CD4-positive, alpha-beta memory T cell (primary cell): ENCODE data around the gene NOP58. TPM values are rescaled to one million over a fixed set of nuclear protein-coding genes. Genes with fewer than 3 reads are reported as not detected.
"Not testable (repeated sequence)": the region's sequence is repeated elsewhere in the genome, so short reads cannot be mapped to it uniquely, and the experiment has no call there.

Experiments used
- CTCF ChIA-PET: fragments of 350-600 bp; sonication (Branson Sonifier 250); formaldehyde crosslinking; loops from one replicate; lab custom pipeline; 2021; ENCODE audit warnings: inconsistent platforms; ENCODE audit not compliant: partially characterized antibody; lab: Charles Lee
- POLR2A ChIA-PET: fragments of 350-600 bp; sonication (Branson Sonifier 250); formaldehyde crosslinking; loops from one replicate; lab custom pipeline; 2021; ENCODE audit not compliant: partially characterized antibody; lab: Charles Lee
- DNase-seq, 5 donors: peaks; one replicate each; pipeline versions ENCODE4 v3.0.0 to v3.0.0-alpha.2; 2020 to 2022; ENCODE audit warnings: mixed read lengths in 1 of 5
- H3K27ac ChIP-seq: one replicate; pipeline ENCODE4 v1.7.0; 2013; ENCODE audit warnings: low read depth, low read length
- H3K27me3 ChIP-seq: 2 replicates; pipeline ENCODE4 v1.7.0; 2013; ENCODE audit warnings: mild to moderate bottlenecking, low read length, moderate library complexity; ENCODE audit not compliant: insufficient read depth
- H3K36me3 ChIP-seq: 2 replicates; pipeline ENCODE4 v1.7.0; 2013; ENCODE audit warnings: mild to moderate bottlenecking, low read length, moderate library complexity; ENCODE audit not compliant: insufficient read depth
- H3K4me1 ChIP-seq: 2 replicates; pipeline ENCODE4 v1.7.0; 2013; ENCODE audit warnings: mild to moderate bottlenecking, low read length, moderate library complexity; ENCODE audit not compliant: insufficient read depth
- H3K4me3 ChIP-seq, 2 donors: one replicate each; pipeline ENCODE4 v1.7.0; 2013; ENCODE audit warnings: low read length in 2 of 2, mild to moderate bottlenecking in 1 of 2
- H3K9me3 ChIP-seq, 2 donors: one replicate each; pipeline ENCODE4 v1.7.0; 2013; ENCODE audit warnings: low read length in 2 of 2, control low read depth in 1 of 2; ENCODE audit not compliant: control insufficient read depth in 1 of 2
- H3K27ac Mint-ChIP-seq, 7 donors: one replicate each; pipeline ENCODE4 v1.8.0; 2020 to 2021; ENCODE audit warnings: mixed read lengths in 7 of 7, mild to moderate bottlenecking in 6 of 7, inconsistent platforms in 3 of 7, moderate library complexity in 3 of 7
- H3K27me3 Mint-ChIP-seq, 2 donors: one replicate each; pipeline ENCODE4 v1.8.0; 2020 to 2021; ENCODE audit warnings: mixed read lengths in 2 of 2
- H3K36me3 Mint-ChIP-seq, 2 donors: one replicate each; pipeline ENCODE4 v1.8.0; 2020 to 2021; ENCODE audit warnings: mixed read lengths in 2 of 2, inconsistent platforms in 1 of 2, mild to moderate bottlenecking in 1 of 2
- H3K4me1 Mint-ChIP-seq, 4 donors: one replicate each; pipeline ENCODE4 v1.8.0; 2020 to 2021; ENCODE audit warnings: mixed read lengths in 4 of 4, mild to moderate bottlenecking in 1 of 4
- H3K4me3 Mint-ChIP-seq, 8 donors: one replicate each; pipeline ENCODE4 v1.8.0; 2020 to 2021; ENCODE audit warnings: mixed read lengths in 8 of 8, mild to moderate bottlenecking in 7 of 8, moderate library complexity in 6 of 8, inconsistent platforms in 3 of 8
- H3K9me3 Mint-ChIP-seq, 8 donors: one replicate each; pipeline ENCODE4 v1.8.0; 2020 to 2021; ENCODE audit warnings: mixed read lengths in 8 of 8, mild to moderate bottlenecking in 5 of 8, inconsistent platforms in 3 of 8, moderate library complexity in 1 of 8
- intact Hi-C: fragments of 100-400 bp; cut with micrococcal nuclease; formaldehyde crosslinking; loops from one replicate; pipeline ENCODE4 v1.15.1; 2023
- polyA plus RNA-seq, 2 donors: library from polyadenylated mRNA; unstranded; fragments of 300-500 nt; fragmentation: Illumina TruSeq; gene quantifications; one replicate each; pipeline ENCODE4 v1.2.3, GENCODE V29; 2021
- total RNA-seq, 2 experiments: library from RNA; stranded (reverse); gene quantifications; one replicate each; pipeline ENCODE4 v1.2.3, GENCODE V29; 2021

The NOP58 gene
- total and polyA plus RNA-seq, 4 experiments from 2014 or later: 90.6 to 123 (median 108) TPM

GRCh38 chr2:202276078-202276720 is 10.6 kb downstream of the NOP58 start:
- H3K36me3 ChIP-seq: peaks cover 33% of the 10 kb centered on the region
- H3K9me3 Mint-ChIP-seq, H3K27me3 ChIP-seq, H3K27ac ChIP-seq, CTCF ChIA-PET, H3K4me3 Mint-ChIP-seq, H3K27me3 Mint-ChIP-seq, H3K9me3 ChIP-seq, DNase-seq, H3K4me3 ChIP-seq, intact Hi-C loops: not testable (repeated sequence)
- Mint-ChIP-seq H3K27ac (peak overlapping the region in 3 of 7 donors; percentile 53 to 64 (median 60)), H3K4me1 (peaks cover 18 to 47% (median 30%) of the 10 kb centered on the region in 4 donors), H3K36me3 (peaks cover 13 to 54% of the 10 kb centered on the region in 2 donors)
- peaks cover 38% of the 10 kb centered on the region for H3K4me1 ChIP-seq
- POLR2A ChIA-PET: interaction anchor here (1.9 kb wide), 1 partner anchor 9 kb away, joined by 8 read pairs; no protein-coding TSS in a partner anchor

GRCh38 chr2:202278036-202278760 is 12.6 kb downstream of the NOP58 start:
- Histone ChIP-seq H3K36me3 (peaks cover 47% of the 10 kb centered on the region), H3K4me1 (peaks cover 20% of the 10 kb centered on the region), H3K27ac (peak overlapping the region; percentile 10), H3K27me3 (no peaks in the 10 kb centered on the region), H3K4me3 (no peak overlapping the region), H3K9me3 (no peaks in the 10 kb centered on the region)
- POLR2A ChIA-PET: interaction anchor here (1.3 to 1.9 kb wide), 2 partner anchors 11 to 40 kb away, joined by 3 to 8 read pairs; partner anchors contain the start of gene SUMO1
- CTCF ChIA-PET: interaction anchor here (0.8 to 2.3 kb wide), 9 partner anchors 9 to 114 kb away, joined by 3 to 10 read pairs (median 3); no protein-coding TSS in a partner anchor
- Mint-ChIP-seq H3K36me3 (peaks cover 24 to 61% of the 10 kb centered on the region in 2 donors), H3K4me1 (peaks cover 9 to 27% (median 17%) of the 10 kb centered on the region in 4 donors), H3K4me3 (no peak overlapping the region), H3K9me3 (no peaks in the 10 kb centered on the region), H3K27me3 (no peaks in the 10 kb centered on the region), H3K27ac (peak overlapping the region in 4 of 7 donors; percentile 7 to 60 (median 30))
- intact Hi-C loops: no loop called here
- DNase-seq: no peak

DNA sequence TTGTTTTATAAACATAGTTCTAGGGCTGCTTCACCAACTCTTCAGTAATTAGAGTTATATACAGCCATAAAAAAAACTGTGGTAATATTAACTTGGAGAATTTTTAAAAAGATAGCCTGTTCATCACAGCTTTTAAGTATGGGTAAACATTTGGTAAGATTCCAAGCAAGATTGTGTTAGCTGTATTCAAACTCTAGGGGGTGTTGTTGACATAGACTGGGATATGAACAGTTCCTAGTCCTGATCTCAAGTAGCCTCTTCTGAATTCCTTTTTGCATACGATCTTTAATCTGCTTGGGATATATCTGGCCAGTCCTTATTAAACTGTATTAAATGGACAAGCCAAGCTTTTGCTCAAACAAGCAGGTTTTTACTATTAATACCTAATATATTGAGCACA is 13.4 kb downstream of the NOP58 start:
- POLR2A ChIA-PET: interaction anchor here (0.6 kb wide), 1 partner anchor 20 kb away, joined by 3 read pairs; no protein-coding TSS in a partner anchor
- Mint-ChIP-seq H3K4me3 (no peak overlapping the region), H3K4me1 (peaks cover 9 to 21% (median 16%) of the 10 kb centered on the region in 4 donors), H3K27me3 (no peaks in the 10 kb centered on the region), H3K27ac (peak overlapping the region in 1 of 7 donors; percentile 27), H3K9me3 (no peaks in the 10 kb centered on the region), H3K36me3 (peaks cover 24 to 60% of the 10 kb centered on the region in 2 donors)
- no peak for DNase-seq
- Histone ChIP-seq H3K9me3 (no peaks in the 10 kb centered on the region), H3K4me3 (no peak overlapping the region), H3K27ac (peak overlapping the region; percentile 10), H3K4me1 (peaks cover 13% of the 10 kb centered on the region), H3K27me3 (no peaks in the 10 kb centered on the region), H3K36me3 (peaks cover 53% of the 10 kb centered on the region)
- intact Hi-C loops: no loop called here
- CTCF ChIA-PET: interaction anchor here (0.8 to 2.3 kb wide), 7 partner anchors 8 to 113 kb away, joined by 3 to 10 read pairs (median 3); no protein-coding TSS in a partner anchor

GRCh38 chr2:202286595-202286994 is 21.0 kb downstream of the NOP58 start:
- POLR2A ChIA-PET: no interaction called here

DNA sequence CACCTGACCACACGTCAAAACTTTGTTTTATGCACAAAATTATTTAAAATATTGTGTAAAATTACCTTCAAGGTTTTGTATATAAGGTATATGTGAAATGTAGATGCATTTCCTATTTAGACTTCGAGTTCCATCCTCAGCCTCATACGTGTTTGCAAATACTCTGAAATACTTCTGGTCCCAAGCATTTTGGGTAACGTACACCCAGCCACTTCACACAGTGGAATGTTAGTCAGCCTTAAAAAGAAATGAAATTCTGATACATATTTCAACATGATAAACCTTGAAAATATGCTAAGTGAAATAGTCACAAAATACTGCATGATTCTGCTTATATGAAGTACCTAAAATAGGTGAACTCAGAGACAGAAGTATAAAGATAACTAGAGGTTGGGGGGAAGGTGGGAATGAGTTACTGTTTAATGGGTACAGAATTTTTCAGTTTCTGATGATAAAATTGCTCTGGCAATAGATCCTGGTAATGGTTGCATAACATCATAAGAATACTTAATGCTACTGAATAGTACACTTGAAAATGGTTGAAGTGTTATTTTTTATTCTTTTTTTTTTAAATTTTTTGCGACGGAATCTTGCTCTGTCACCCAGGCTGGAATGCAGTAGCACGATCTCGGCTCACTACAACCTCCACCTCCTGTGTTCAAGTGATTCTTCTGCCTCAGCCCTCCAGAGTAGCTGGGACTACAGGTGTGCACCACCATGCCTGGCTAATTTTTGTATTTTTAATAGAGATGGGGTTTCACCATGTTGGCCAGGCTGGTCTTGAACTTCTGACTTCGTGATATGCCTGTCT is 24.0 kb downstream of the NOP58 start:
- H3K9me3 ChIP-seq: no peaks in the 10 kb centered on the region
- intact Hi-C loops: no loop called here
- H3K27ac ChIP-seq: no peak overlapping the region
- Mint-ChIP-seq H3K27ac (peak overlapping the region in 1 of 7 donors; percentile 16), H3K27me3 (no peaks in the 10 kb centered on the region), H3K36me3 (peaks cover 41 to 78% of the 10 kb centered on the region in 2 donors), H3K4me3 (no peak overlapping the region), H3K4me1 (peaks cover 0 to 4% (median under 1%) of the 10 kb centered on the region in 4 donors), H3K9me3 (no peaks in the 10 kb centered on the region)
- peaks cover 75% of the 10 kb centered on the region for H3K36me3 ChIP-seq
- H3K4me1 ChIP-seq: no peaks in the 10 kb centered on the region
- DNase-seq: no peak
- ChIA-PET CTCF (interaction anchor here (0.6 kb wide), 1 partner anchor 25 kb away, joined by 3 read pairs; no protein-coding TSS in a partner anchor), POLR2A (no interaction called here)
- no peaks in the 10 kb centered on the region for H3K27me3 ChIP-seq
- H3K4me3 ChIP-seq: no peak overlapping the region

More at GRCh38 chr2:202286595-202286994, 21.0 kb downstream of the NOP58 start:
- Mint-ChIP-seq H3K36me3 (peaks cover 42 to 72% of the 10 kb centered on the region in 2 donors), H3K4me1 (peaks cover 0 to 3% (median under 1%) of the 10 kb centered on the region in 4 donors), H3K9me3 (no peaks in the 10 kb centered on the region), H3K27ac (peak overlapping the region in 1 of 7 donors; percentile 62), H3K4me3 (no peak overlapping the region), H3K27me3 (no peaks in the 10 kb centered on the region)
- no peak for DNase-seq
- intact Hi-C loops: no loop called here
- CTCF ChIA-PET: interaction anchor here (0.7 to 2.5 kb wide), 2 partner anchors 8 to 13 kb away, joined by 4 to 10 read pairs; no protein-coding TSS in a partner anchor
- Histone ChIP-seq H3K9me3 (no peaks in the 10 kb centered on the region), H3K27ac (no peak overlapping the region), H3K36me3 (peaks cover 75% of the 10 kb centered on the region), H3K27me3 (no peaks in the 10 kb centered on the region), H3K4me1 (no peaks in the 10 kb centered on the region), H3K4me3 (no peak overlapping the region)

DNA sequence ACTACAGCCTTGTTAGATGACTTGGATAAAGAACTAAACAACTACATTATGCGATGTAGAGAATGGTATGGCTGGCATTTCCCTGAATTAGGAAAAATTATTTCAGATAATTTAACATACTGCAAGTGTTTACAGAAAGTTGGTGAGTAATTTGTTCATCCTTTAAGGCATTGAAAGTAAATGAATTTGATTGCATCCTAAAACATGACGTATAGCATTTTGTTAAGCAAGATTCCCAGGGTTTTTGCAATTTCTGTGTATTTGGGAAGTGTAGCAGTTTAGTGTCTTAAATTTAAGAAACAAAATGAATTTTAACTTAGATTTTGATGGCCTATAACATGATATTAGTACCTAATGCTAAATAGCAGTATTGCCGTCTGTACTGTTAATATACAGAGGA is 24.8 kb downstream of the NOP58 start:
- Histone ChIP-seq H3K4me1 (no peaks in the 10 kb centered on the region), H3K9me3 (no peaks in the 10 kb centered on the region), H3K27me3 (no peaks in the 10 kb centered on the region), H3K4me3 (no peak overlapping the region), H3K36me3 (peaks cover 68% of the 10 kb centered on the region), H3K27ac (no peak overlapping the region)
- Mint-ChIP-seq H3K4me1 (peaks cover 0 to 4% (median 0%) of the 10 kb centered on the region in 4 donors), H3K4me3 (no peak overlapping the region), H3K36me3 (peaks cover 41 to 79% of the 10 kb centered on the region in 2 donors), H3K27me3 (no peaks in the 10 kb centered on the region), H3K27ac (no peak overlapping the region), H3K9me3 (no peaks in the 10 kb centered on the region)
- intact Hi-C loops: no loop called here
- ChIA-PET POLR2A (no interaction called here), CTCF (no interaction called here)
- no peak for DNase-seq
